Stimulated activated naive CD4-positive, alpha-beta T cell treated with Interleukin-2 at 50 U/mL for 16 hours (primary cell): ENCODE measurements around the gene C19orf33.

Experiments
- DNase-seq: peaks from one replicate; lab custom pipeline; 2025; lab: John Stamatoyannopoulos, UW

C19orf33 gene

DNA sequence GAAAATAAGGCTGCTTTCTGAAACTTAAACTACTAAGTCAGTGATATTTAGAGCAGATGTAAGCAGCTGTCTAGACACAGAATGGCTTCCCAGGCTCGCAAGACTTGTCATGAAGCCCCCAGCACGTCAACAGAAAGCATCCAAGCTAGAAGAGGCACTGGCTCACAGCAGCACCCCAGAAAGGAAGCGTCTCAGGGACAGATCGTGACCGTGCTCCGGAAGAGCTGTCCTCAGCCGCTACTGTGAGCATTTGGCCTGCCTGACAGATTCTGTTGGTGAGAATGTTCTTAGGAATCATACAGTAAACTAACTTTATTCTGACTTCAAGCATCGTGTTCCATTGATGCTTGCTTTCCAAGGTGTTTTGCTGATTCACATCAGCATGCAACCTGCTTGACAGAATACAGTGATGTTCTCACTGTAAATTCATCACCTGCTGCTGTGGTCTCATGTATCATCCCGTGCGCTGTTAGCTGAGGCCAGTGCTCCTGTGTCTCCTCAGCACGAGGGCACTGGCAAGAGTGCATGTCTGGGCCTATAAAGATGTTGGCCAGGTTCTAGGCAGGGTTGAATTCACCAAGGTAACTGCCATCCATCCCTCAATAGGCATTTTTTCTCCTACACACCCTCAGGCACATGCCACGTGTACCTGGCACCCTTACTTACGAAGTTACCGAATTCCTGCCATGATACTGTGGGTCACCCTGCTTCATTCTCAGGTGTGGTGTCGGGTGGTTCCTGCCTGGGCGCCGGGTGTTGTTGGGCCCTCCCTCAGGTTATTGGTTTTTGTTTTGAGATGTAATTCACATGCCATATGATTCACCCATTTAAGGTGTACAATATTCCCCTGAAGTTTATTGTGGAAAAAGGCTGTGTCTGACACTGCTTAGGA, 23.8 kb upstream of the C19orf33 start:
- no peak for DNase-seq

DNA sequence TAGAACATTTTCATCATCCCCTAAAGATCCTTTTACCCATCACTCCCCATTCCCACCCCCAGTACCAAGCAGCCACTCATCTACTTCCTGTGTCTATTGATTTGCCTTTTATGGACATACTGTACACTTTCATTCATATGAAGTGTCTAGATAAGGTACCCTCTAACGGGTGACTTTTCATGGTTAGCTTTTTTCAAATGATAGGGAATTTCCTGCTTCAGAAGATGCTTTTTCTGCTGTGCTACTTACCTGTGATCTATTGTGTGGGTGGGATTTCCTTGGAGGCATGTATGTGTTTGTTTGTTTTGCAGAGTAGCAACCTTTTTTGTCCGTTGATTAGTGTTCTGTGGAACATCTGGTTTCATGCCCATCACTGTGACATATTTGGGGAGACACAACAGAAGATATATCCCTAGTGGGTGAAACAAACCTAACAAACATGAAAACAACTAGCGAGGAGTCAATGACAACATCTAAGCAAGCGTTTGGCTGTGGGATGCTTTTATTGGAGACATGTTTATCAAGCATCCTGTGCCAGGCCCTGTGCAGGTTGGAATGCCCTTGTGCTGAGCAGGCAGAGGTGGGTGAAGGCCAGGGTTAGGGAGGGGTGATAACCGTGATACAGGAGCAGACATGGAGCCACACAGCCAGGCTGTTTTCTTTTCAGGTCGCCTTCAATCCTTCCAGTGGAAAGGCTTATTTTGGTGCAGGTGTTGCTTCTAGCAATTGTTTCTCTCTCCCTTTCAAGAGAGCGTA, 22.1 kb upstream of the C19orf33 start:
- DNase-seq = no peak

DNA sequence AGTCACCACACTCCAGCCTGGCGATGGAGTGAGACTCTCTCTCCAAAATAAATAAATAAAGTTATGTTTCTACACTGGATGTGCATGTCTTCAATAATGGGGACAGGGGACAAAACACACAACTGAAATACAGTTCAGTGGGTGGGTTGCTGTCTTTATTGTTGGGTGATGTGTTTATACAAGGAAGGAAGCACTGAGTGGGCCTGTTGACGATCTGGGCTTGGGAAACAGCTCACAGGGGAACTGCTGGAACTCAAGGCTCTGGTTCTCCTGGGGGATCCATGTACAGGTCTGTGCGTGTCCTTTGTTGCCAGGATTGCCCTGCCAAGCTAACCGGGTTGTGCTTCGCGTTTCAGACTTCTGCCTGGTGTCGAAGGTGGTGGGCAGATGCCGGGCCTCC, 20.8 kb upstream of the C19orf33 start:
- DNase-seq = no peak

DNA sequence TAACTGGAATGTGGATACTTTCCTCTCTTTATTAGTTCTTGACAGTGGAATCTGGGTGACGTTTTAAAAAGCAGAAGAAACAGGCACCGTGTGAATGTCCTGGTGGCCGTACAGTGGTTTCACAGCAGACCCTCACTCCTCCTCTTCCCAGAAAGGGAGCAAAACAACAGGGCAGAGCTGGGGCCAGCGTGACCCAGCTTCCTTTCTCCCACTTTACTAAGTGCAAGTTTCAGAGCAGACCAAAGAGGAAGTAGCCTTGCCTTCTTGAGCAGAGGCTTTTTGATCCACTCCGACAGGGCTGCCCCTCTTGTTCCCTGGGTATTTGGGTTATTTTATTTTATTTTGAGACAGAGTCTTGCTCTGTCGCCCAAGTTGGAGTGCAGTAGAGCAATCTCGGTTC, 19.6 kb upstream of the C19orf33 start:
- no peak for DNase-seq

DNA sequence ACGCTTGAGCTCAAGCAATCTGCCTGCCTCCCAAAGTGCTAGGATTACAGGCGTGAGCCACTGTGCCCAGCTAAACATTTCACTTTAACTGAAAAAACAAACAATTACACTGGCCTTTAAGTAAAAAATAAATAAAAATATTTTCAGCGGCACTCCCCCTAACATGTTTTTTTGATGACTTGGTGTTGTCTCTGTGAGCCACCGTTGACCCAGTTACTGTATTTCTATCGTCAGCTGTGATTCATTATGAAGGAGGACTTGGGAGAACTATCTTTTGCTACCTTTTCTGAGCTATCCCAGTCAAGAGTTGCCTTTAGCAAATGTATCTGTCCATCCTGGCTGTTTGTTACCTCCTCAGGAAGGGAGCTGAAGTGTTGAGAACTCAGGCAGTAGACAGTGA, 18.5 kb upstream of the C19orf33 start:
- DNase-seq = no peak

DNA sequence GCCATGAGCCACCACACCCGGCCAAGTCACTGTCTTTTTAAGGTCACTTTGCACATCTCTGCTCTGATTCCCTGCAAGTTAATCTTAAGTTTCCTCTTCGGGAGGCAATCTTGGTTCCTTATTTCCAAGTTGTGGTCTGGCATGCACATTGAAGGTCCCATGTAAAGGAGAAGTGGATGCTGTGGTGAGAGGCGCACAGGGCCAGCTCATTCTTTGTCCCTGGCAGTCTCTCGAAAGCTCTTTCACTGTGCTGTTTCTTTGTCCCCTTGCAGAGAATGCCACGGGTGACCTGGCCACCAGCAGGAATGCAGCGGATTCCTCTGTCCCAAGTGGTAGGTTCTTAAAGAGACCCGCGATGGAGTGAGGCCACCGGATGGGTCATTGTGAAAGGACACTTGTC, 16.4 kb upstream of the C19orf33 start:
- no peak for DNase-seq

DNA sequence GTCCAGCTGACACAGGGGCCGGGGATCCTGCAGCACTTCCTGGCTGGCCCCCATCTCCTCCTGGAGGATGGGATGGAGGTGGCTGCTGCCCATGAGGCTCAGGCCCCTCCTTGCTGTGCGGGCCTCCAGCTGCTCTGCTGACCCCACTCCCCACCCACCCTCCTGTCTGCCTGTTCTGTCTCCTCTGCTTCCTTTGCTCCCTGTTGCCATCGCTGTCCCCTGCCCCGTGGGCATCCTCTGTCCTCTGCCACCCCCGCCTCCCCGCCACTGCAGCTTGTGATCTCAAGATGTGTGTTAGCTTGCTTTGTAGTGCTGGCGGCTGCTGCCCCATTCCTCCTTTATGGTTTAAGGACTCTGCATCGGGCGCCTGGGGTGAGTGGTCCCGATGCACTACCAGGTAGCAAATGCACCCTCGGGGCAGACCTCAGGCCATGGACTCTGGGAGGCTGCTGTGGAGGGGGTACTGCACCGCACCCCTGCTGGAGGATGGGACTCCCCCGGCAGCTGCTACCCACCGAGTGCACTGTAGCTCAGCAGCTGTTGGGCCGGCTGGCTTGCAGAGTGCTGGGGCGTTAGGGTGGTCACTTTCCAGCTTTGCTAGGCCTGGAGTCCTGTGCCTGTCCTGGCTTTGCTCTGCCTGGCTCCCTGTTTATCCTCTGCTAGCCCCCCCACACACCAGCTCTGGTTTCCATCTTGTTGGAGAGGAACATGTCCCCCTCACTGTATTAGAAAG, 15.8 kb upstream of the C19orf33 start:
- no peak for DNase-seq

DNA sequence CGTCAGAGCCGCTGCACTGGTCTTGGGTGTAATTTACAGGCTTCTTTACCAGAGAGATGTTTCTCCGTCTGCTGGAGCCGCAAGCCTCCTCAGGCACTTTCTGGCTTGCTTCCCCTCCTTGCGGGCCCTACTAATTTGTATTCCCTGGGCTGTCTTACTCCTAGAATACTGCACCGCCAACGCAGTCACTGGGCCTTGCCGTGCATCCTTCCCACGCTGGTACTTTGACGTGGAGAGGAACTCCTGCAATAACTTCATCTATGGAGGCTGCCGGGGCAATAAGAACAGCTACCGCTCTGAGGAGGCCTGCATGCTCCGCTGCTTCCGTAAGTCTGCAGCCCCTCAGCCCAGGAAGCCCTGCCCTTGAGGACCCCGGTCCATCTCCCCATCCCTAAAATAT, 14.1 kb upstream of the C19orf33 start:
- no peak for DNase-seq

DNA sequence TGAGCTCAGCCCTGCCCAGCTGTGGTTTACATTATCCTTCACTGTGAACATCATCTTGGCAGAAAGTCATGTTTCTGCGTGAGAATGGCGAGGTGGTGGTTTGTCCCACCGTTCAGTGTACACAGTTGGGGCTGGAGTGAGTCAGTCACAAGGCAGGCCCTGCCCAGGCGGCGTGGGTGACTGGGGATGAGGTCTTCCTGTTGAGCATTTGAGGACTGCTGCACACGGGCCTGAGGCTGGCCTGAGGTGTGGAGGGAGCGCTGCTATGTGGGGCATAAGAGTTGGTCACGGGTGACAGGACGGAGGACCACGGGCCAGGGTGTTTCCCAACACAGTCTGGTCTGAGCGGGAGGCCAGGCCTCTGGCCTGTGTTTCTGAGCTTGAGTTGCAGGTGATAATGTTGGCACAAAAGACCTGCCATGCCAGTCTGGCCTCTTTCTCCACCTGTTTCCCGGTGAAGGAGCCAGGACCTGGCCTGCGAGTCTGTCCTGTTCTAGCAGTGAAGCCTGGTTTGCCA, 13.4 kb upstream of the C19orf33 start:
- no peak for DNase-seq

DNA sequence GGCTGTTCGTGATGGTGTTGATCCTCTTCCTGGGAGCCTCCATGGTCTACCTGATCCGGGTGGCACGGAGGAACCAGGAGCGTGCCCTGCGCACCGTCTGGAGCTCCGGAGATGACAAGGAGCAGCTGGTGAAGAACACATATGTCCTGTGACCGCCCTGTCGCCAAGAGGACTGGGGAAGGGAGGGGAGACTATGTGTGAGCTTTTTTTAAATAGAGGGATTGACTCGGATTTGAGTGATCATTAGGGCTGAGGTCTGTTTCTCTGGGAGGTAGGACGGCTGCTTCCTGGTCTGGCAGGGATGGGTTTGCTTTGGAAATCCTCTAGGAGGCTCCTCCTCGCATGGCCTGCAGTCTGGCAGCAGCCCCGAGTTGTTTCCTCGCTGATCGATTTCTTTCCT, 12.2 kb upstream of the C19orf33 start:
- DNase-seq = no peak

DNA sequence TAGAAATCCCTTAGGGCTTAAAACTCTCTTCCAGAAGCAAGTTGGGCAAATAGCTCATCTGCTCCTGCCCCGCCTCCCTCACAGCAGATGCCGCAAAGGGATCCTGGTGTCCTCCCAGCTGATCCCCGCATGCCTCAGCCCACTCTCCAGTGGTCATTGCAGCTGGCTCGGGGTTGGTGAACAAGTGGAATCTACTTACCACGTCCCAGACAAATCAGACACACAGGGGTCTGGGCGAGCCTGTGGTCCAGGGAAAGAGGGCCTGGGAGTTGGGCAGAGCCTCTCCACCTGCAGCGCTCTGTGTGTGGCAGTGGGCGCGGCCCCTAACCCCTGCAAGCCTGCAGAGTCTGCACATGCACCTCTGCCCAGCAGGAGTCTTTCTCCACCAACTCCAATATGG, 10.8 kb upstream of the C19orf33 start:
- no peak for DNase-seq

DNA sequence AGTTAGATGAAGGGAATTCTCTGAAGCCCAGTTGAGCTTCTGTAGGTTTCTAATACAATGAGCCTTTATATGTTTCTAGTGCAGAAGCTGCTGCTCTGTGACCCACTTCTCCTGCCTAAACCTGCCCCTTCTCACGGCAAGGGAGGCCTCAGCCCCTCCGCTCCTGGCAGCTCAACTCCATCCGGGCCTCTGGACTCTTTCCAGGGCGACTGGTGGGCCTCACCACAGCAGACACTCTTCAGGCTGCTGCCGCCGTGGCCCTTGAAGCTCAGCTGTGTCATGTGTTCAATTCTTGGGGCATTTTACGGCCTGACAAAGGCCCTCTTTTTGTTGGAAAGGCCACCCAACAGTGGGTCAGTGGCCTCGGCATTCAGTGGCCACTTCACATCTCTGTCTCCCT, 10.0 kb upstream of the C19orf33 start:
- DNase-seq = no peak

DNA sequence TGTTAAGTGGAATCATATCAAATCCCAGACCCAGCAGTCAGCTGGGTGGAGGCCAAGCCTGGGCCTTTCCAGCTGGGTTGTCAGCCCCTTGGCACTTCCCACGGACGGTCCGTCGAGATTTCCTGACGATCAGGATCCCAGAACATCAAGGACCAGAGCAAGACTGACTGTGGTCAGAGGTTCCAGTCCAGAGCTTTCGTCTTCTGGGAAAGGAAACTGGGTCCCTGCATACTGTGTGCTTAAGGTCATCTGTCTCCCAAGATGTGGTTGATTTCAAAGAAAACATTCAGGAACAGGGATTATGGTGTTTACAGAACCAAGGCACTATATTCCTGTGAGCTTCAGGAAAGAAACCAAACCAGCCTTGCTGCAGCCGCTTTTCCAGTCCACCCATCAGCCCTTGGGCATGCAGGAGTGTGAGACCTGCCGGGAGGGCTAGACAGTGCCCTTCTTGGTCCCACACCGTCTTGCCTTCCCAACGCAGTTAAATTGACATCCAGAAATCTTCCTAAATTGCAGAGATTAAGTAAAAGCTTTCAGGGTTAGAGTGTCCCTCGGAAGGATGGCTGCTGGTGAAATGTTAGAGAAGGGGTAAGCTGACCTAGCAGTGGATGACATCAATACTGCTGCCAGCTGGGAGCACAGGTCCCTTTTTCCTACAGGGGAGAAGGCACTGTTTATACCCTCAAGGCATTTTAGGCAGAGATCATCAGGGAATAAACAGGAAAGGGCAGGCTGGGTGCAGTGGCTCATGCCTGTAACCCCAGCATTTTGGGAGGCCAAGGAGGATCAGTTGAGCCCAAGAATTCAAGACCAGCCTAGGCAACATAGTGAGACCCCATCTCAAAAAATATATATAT, 5.0 kb upstream of the C19orf33 start:
- DNase-seq = no peak

DNA sequence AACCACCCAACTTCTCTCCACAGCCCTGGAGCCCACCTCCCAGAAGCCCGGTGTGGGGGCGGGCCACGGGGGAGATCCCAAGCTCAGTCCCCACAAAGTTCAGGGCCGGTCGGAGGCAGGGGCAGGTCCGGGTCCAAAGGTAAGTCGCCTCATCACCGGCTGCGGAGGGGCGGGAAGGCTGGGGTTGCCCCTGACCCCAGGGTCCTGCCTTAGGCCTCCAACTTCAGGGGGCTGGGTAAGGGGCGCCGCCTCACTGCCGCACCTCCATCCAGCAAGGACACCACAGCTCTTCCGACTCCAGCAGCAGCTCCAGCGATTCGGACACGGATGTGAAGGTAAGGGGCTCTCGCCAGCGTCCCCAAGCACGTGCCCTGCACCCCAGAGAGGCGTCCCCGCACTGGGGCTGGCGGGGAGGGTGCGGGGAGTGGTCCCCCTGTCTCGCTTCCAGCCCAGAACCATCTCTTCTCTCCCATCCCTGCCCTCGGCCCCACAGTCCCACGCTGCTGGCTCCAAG, 358 bp downstream of the C19orf33 start:
- no peak for DNase-seq

DNA sequence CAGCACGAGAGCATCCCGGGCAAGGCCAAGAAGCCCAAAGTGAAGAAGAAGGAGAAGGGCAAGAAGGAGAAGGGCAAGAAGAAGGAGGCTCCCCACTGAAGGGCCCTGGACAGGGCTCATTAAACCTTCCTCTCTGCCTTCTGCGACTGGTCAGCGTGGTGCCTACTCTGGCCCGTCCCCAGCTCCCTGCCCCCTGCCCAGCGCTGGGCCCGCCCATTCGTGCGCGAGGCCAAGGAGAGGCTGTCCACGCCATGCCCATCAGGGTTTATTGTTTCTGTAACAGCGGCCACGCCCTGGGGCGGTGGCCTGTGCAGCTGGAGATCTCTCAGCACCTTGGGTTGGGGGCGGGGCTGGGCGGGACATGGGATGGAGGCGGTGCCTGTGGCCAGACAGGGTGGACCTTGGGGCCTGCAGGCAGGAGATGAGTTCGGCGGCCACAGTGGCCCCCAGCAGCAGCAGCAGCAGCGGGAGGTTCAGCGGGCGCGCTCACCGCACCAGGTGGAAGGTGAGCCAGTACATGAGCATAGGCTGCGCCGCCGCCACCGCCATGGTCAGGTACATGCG, 897 bp downstream of the C19orf33 start:
- no peak for DNase-seq

DNA sequence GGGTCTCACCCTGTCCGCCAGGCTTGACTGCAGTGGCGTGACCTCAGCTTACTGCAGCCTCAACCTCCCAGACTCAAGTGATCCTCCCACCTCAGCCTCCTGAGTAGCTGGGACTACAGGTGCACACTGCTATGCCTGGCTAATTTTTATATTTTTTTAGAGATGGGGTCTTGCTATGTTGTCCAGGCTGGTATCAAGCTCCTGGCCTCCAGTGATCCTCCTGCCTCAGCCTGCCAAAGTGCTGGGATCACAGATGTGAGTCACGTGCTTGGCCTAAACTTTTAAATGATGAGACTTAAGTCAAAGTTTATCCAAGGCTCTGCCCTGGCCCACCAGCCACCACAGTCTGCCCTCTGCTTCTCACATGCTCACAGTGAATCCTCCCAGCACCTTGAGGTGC, 2.2 kb downstream of the C19orf33 start:
- DNase-seq = no peak

DNA sequence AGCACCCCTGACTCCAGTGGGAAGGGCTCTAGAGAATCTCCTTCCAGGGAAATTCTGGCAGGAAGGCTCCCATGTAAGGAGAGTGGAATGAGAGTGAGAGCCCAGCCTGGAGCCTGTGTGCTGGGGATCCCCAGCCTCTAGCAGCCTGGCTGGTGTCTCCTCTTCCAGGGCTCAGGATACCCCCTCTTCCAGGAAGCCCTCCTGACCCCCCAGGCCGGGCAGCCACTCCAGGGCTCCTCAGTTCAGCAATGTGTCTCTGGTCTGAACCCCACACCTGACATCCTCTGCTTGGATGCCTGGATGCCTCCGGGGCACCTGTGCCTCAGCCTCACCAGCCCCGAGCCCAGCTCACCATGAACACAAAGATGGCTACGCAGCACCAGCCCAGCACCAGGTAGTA, 3.0 kb downstream of the C19orf33 start:
- DNase-seq = no peak

DNA sequence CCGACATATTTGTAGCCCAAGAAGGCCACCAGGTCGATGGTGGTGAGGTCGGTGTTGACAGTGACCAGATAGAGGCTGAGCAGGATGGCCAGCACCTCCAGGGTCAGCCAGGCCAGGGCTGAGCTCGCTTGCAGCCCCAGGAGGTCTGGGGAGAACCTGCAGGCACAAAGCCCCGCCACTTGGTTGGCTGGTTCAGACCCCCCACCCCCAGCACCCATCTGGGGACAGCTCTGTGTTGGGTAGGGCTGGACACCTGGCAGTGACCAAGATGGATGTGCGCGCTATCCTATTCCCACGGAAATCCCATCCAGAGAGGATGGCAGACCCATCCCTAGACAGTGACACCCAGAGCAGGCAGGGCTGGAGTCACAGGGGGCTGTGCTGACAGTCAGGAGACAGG, 3.5 kb downstream of the C19orf33 start:
- no peak for DNase-seq

DNA sequence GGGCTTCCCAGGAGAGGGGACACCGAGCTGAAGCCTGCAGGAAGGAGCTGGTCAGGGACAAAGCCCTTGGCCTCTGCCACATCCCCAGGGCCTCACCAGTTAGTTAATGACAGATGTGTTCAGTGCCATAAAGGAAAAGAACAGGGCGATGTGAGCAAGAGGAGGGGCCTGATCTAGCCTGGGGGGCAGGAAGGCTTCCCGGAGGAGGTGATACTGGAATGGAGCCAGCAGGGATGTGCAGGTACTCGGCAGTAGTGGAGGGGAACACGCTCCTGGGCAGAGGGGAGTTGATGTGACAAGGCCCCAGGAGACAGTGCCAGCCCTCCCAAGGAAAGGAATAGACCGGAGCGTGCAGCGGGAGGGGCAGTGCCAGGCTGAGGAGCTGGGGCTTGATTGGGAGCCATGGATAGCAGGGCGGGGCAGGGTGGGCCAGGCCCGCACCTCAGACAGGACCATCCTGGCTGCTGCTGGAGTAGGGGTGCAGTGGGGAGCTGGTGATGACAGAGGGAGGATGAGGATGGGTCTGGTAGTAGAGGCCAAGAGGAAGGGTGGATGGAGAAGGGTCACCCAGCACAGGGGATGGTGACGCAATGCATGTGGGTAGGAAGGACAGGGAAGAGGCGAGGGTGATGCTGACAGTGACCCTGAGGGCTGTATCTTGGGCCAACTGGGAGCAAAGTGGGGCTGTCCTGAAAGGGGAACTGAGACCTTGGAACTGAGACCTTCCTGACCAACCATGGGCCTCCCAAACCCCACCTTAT, 4.1 kb downstream of the C19orf33 start:
- DNase-seq = no peak

DNA sequence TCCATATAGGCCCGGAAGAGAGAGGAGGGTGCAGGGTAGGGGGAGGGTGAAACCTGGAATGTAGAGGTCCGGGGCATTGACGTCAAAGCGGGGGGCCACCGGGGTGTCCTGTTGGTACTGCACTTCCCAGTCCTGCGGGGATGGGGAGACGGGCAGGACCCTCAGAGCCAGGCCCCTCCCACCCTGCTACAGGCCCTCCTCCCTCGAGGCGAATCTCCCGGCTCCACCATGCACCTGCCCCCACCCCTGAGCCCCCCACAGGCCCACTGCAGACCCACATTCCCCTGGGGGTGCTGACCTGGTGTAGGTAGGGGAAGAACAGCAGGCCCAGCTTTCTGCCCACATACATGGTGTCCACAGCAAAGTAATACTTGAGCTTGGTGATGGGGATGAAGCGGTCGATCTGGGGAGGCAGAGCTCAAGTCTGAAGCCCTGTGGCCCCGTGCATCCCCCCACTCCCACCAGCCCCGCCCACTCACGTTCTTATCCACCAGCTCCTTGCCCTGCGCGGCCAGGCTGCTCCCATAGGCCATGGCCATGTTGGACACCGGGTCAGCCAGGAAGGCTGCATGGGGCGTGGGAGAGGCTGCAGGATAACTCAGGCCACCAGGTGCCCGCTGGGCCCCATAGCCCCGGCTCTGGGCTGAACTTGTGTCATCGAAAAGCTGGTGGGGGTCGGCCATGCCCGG, 5.0 kb downstream of the C19orf33 start:
- no peak for DNase-seq
